SK-N-MC (cell line): ENCODE data around the gene IFFO2.

ENCODE experiments used
- DNase-seq: peaks from one replicate; pipeline ENCODE4 v3.0.0-alpha.2; 2011; ENCODE audit warnings: low read depth, low spot score
- H3K27ac ChIP-seq: fragments of 200-600 bp; sonication (generic); 2 replicates; pipeline ENCODE4 v1.5.1; 2016; ENCODE audit warnings: mixed run types
- H3K36me3 ChIP-seq: fragments of 200-600 bp; sonication (generic); 2 replicates; pipeline ENCODE4 v1.6.1; 2017; ENCODE audit warnings: antibody characterized with exemption, low read length, mixed read lengths; ENCODE audit not compliant: insufficient read depth
- H3K4me3 ChIP-seq: fragments of 200-600 bp; sonication (generic); 2 replicates; pipeline ENCODE4 v1.5.1; 2016
- H3K9ac ChIP-seq: fragments of 200-600 bp; sonication (generic); 2 replicates; pipeline ENCODE4 v1.8.0; 2017; ENCODE audit warnings: mixed run types, mixed read lengths; ENCODE audit not compliant: insufficient read length
- H3K9me3 ChIP-seq: fragments of 200-600 bp; sonication (generic); 2 replicates; pipeline ENCODE4 v1.6.1; 2017; ENCODE audit warnings: low read depth, mild to moderate bottlenecking, antibody characterized with exemption, low read length, moderate library complexity, mixed read lengths
- EZH2 ChIP-seq: fragments of 200-600 bp; sonication (generic); IDR thresholded peaks from one replicate; pipeline ENCODE4 v1.6.1; 2017; ENCODE audit warnings: antibody characterized with exemption
- FOXP2 ChIP-seq: optimal IDR thresholded peaks from 2 replicates; pipeline ENCODE3; 2011; ENCODE audit warnings: mild to moderate bottlenecking, moderate library complexity; ENCODE audit not compliant: insufficient read depth; ENCODE audit errors: extremely low read length, control extremely low read depth
- POLR2AphosphoS5 ChIP-seq: IDR thresholded peaks from 2 replicates; pipeline ENCODE4 v1.6.1; 2012; ENCODE audit warnings: mild to moderate bottlenecking, low read depth, low read length, borderline replicate concordance

IFFO2 gene

DNA sequence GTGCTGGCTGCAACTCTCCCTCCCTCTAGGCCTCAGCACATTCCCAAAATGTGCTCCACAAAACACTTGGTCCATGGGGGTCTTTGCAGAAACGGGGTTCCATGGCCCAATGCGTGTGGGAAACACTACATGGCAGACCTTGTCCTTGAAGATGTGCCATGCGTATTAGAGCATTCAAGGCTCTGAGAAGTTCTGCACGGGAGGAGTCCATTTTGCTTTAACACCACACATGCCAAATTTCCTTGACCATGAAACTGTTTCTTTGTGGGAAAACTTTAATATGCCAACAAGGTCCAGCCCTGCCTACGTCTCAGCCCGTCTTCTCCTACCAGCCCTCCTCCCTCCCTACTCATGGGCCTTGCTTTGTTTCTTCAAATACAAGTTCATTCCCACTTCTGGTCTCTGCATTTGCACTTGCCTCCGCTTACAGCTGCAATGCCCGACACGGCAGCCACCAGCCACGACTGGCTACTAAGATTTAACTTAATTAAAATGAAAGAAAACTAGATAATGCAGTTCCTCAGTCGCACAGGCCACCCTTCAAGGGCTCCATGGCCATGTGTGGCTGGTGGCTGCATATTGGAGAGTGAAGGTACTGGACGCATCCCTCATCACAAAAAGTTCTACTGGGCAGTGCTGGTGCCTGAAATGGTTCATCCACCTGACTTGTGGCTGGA is 77.8 kb downstream of the IFFO2 start:
- Histone ChIP-seq H3K36me3 (no peaks in the 10 kb centered on the region; the same call in 1 of the 2 replicates), H3K27ac (peak overlapping the region; percentile 31; the same call in 1 of the 2 replicates), H3K4me3 (no peak overlapping the region), H3K9me3 (no peaks in the 10 kb centered on the region), H3K9ac (no peak overlapping the region)
- no peak for DNase-seq
- TF ChIP-seq POLR2AphosphoS5: no peak
- no peak for TF ChIP-seq EZH2
- TF ChIP-seq FOXP2: no peak

GRCh38 chr1:18877282-18877681 is 79.2 kb downstream of the IFFO2 start:
- Histone ChIP-seq H3K4me3 (no peak overlapping the region), H3K36me3 (no peaks in the 10 kb centered on the region; the same call in 1 of the 2 replicates), H3K27ac (0 out of 2 replicates have a peak overlapping the region, but pooled peaks have one; percentile 19), H3K9ac (no peak overlapping the region), H3K9me3 (no peaks in the 10 kb centered on the region)
- no peak for TF ChIP-seq EZH2
- no peak for TF ChIP-seq FOXP2
- TF ChIP-seq POLR2AphosphoS5: no peak
- no peak for DNase-seq

- no peak for DNase-seq
- Histone ChIP-seq H3K9ac (no peak overlapping the region), H3K27ac (no peak overlapping the region), H3K9me3 (no peaks in the 10 kb centered on the region), H3K4me3 (no peak overlapping the region), H3K36me3 (no peaks in the 10 kb centered on the region; the same call in 1 of the 2 replicates)
- TF ChIP-seq POLR2AphosphoS5 (no peak), EZH2 (no peak), FOXP2 (no peak)
Observed at GRCh38 chr1:18876210-18876609, 80.3 kb downstream of the IFFO2 start.

DNA sequence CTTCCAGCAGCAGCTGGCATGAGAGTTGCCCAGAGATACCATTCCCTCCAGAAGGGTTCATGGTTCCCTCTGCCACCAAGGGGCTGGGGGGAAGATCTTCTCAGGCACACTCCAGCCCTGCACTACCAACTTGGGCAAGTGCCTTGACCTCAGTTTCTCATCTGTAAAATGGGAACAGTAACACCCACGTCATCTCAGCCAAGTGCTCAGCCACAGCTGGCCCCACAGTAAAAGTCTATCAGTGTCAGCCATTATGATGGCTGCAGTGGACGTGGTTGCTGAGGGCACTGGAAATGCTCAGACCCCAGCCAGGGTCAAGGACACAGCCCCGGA is 80.7 kb downstream of the IFFO2 start:
- Histone ChIP-seq H3K9ac (no peak overlapping the region), H3K4me3 (no peak overlapping the region), H3K9me3 (no peaks in the 10 kb centered on the region), H3K36me3 (no peaks in the 10 kb centered on the region; the same call in 1 of the 2 replicates), H3K27ac (no peak overlapping the region)
- TF ChIP-seq POLR2AphosphoS5 (no peak), EZH2 (no peak), FOXP2 (no peak)
- DNase-seq: no peak

- Histone ChIP-seq H3K9ac (no peak overlapping the region), H3K27ac (no peak overlapping the region), H3K9me3 (no peaks in the 10 kb centered on the region), H3K4me3 (no peak overlapping the region), H3K36me3 (no peaks in the 10 kb centered on the region; the same call in 1 of the 2 replicates)
- peak; percentile 81 for DNase-seq
- TF ChIP-seq POLR2AphosphoS5 (no peak), FOXP2 (peak; percentile 10), EZH2 (no peak)
Observed at GRCh38 chr1:18875107-18875795, 81.2 kb downstream of the IFFO2 start.

- Histone ChIP-seq H3K9ac (no peak overlapping the region), H3K9me3 (no peaks in the 10 kb centered on the region), H3K4me3 (no peak overlapping the region), H3K36me3 (no peaks in the 10 kb centered on the region; the same call in 1 of the 2 replicates), H3K27ac (no peak overlapping the region)
- DNase-seq: no peak
- no peak for TF ChIP-seq POLR2AphosphoS5
- TF ChIP-seq EZH2: no peak
- TF ChIP-seq FOXP2: no peak
Observed at GRCh38 chr1:18874600-18874999, 81.9 kb downstream of the IFFO2 start.

- no peak overlapping the region for H3K9ac ChIP-seq
- H3K4me3 ChIP-seq: no peak overlapping the region
- TF ChIP-seq EZH2: no peak
- TF ChIP-seq POLR2AphosphoS5: no peak
- TF ChIP-seq FOXP2: no peak
- DNase-seq: no peak
- H3K27ac ChIP-seq: no peak overlapping the region
- H3K36me3 ChIP-seq: no peaks in the 10 kb centered on the region; the same call in 1 of the 2 replicates
- no peaks in the 10 kb centered on the region for H3K9me3 ChIP-seq
Observed at GRCh38 chr1:18874036-18874435, 82.4 kb downstream of the IFFO2 start.

DNA sequence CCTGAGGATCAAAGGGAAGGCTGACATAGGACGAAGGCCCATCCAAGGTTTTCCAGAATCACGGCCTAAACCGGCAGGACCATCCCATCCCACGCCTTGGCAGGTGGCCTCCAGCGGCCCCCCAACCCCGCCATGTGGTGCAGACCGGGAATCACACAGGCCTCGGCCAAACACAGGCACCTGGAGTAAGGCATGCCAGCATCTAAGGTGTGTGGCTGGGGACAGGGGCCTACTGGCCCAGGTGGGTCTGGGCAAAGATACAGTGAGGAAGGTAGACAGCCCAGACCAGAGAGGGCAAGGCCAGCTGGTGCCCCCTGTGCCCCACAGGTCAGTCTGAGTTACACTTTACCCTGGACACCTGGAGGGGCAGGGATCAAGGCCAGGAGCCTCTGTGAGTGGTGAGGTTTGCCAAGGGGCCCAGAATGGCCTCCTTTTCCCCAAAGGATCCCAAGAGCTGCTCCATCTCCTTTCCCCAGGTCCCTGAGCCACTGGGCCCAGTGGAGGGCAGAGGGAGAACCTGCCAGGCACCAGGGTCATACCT is 84.3 kb downstream of the IFFO2 start:
- DNase-seq: no peak
- Histone ChIP-seq H3K9ac (no peak overlapping the region), H3K4me3 (no peak overlapping the region), H3K36me3 (no peaks in the 10 kb centered on the region; the same call in 1 of the 2 replicates), H3K27ac (no peak overlapping the region), H3K9me3 (no peaks in the 10 kb centered on the region)
- no peak for TF ChIP-seq FOXP2
- TF ChIP-seq POLR2AphosphoS5: no peak
- no peak for TF ChIP-seq EZH2
